HAP-1 (cell line): ENCODE results near the gene AFP.

ENCODE experiments used
- DNase-seq, 2 experiments: peaks; one replicate each; pipeline ENCODE4 v3.0.0-alpha.2; 2016 to 2020; ENCODE audit warnings: low spot score in 2 of 2
- H3K27me3 ChIP-seq: fragments of 250-450 bp; sonication (Bioruptor Pico); 2 replicates; pipeline ENCODE4 v1.5.1; 2020; ENCODE audit warnings: low read depth, mild to moderate bottlenecking, moderate library complexity
- H3K36me3 ChIP-seq: fragments of 250-450 bp; sonication (Bioruptor Pico); replicated peaks from 2 replicates; pipeline ENCODE4 v1.5.1; 2020; ENCODE audit warnings: mild to moderate bottlenecking
- H3K4me1 ChIP-seq: fragments of 250-450 bp; sonication (Bioruptor Pico); 2 replicates; pipeline ENCODE4 v1.5.1; 2020; ENCODE audit warnings: mild to moderate bottlenecking
- H3K4me3 ChIP-seq: fragments of 250-450 bp; sonication (Bioruptor Pico); 2 replicates; pipeline ENCODE4 v1.5.1; 2020; ENCODE audit warnings: mild to moderate bottlenecking, moderate library complexity
- H3K9me3 ChIP-seq: fragments of 250-450 bp; sonication (Bioruptor Pico); 2 replicates; pipeline ENCODE4 v1.5.1; 2020; ENCODE audit warnings: mild to moderate bottlenecking, moderate library complexity
- in situ Hi-C: fragments of 300-500 bp; cut with MboI; formaldehyde crosslinking; loops from 3 replicates; pipeline ENCODE4 v1.14.3; 2020; ENCODE audit warnings: low sequenced_read_pairs, inconsistent platforms, mixed read lengths

Gene AFP

GRCh38 chr4:73408181-73408867 is 27.7 kb upstream of the AFP start:
- Histone ChIP-seq H3K9me3 (no peaks in the 10 kb centered on the region), H3K36me3 (no peaks in the 10 kb centered on the region), H3K4me1 (peaks cover 12% of the 10 kb centered on the region), H3K27me3 (no peaks in the 10 kb centered on the region), H3K4me3 (no peak overlapping the region)
- in situ Hi-C loops = no loop called here
- peak; percentile 54 to 63 for DNase-seq

GRCh38 chr4:73409012-73409862 is 26.8 kb upstream of the AFP start:
- no peaks in the 10 kb centered on the region for H3K27me3 ChIP-seq
- no peaks in the 10 kb centered on the region for H3K36me3 ChIP-seq
- no peak for DNase-seq
- H3K4me3 ChIP-seq = no peak overlapping the region
- H3K9me3 ChIP-seq = no peaks in the 10 kb centered on the region
- in situ Hi-C loops = no loop called here
- peaks cover 12% of the 10 kb centered on the region for H3K4me1 ChIP-seq

GRCh38 chr4:73409978-73410548 is 26.0 kb upstream of the AFP start:
- Histone ChIP-seq H3K9me3 (no peaks in the 10 kb centered on the region), H3K36me3 (no peaks in the 10 kb centered on the region), H3K4me1 (peaks cover 12% of the 10 kb centered on the region), H3K4me3 (no peak overlapping the region), H3K27me3 (no peaks in the 10 kb centered on the region)
- in situ Hi-C loops = no loop called here
- DNase-seq = no peak

GRCh38 chr4:73410916-73411730 is 24.9 kb upstream of the AFP start:
- H3K4me1 ChIP-seq = peaks cover 15% of the 10 kb centered on the region
- in situ Hi-C loops = no loop called here
- no peaks in the 10 kb centered on the region for H3K36me3 ChIP-seq
- no peaks in the 10 kb centered on the region for H3K27me3 ChIP-seq
- no peak for DNase-seq
- H3K4me3 ChIP-seq = no peak overlapping the region
- no peaks in the 10 kb centered on the region for H3K9me3 ChIP-seq

- no peaks in the 10 kb centered on the region for H3K27me3 ChIP-seq
- DNase-seq = no peak
- H3K4me3 ChIP-seq = no peak overlapping the region
- peaks cover 15% of the 10 kb centered on the region for H3K4me1 ChIP-seq
- no peaks in the 10 kb centered on the region for H3K36me3 ChIP-seq
- in situ Hi-C loops = no loop called here
- no peaks in the 10 kb centered on the region for H3K9me3 ChIP-seq
These were observed 24.1 kb upstream of the AFP start for GRCh38 chr4:73411731-73412414.

GRCh38 chr4:73413294-73413755 is 22.7 kb upstream of the AFP start:
- DNase-seq = no peak
- Histone ChIP-seq H3K9me3 (no peaks in the 10 kb centered on the region), H3K4me1 (peaks cover 11% of the 10 kb centered on the region), H3K4me3 (no peak overlapping the region), H3K27me3 (no peaks in the 10 kb centered on the region), H3K36me3 (no peaks in the 10 kb centered on the region)
- in situ Hi-C loops = no loop called here

GRCh38 chr4:73414936-73415271 is 21.1 kb upstream of the AFP start:
- DNase-seq = no peak
- Histone ChIP-seq H3K36me3 (no peaks in the 10 kb centered on the region), H3K4me1 (peaks cover 11% of the 10 kb centered on the region), H3K27me3 (no peaks in the 10 kb centered on the region), H3K9me3 (no peaks in the 10 kb centered on the region), H3K4me3 (no peak overlapping the region)
- in situ Hi-C loops = no loop called here

- Histone ChIP-seq H3K4me1 (peaks cover 13% of the 10 kb centered on the region), H3K4me3 (no peak overlapping the region), H3K27me3 (no peaks in the 10 kb centered on the region), H3K36me3 (no peaks in the 10 kb centered on the region), H3K9me3 (no peaks in the 10 kb centered on the region)
- in situ Hi-C loops = no loop called here
- peak in 1 of 2 experiments; percentile 69 for DNase-seq
These were observed 20.2 kb upstream of the AFP start for GRCh38 chr4:73415807-73416238.

GRCh38 chr4:73416423-73417087 is 19.5 kb upstream of the AFP start:
- Histone ChIP-seq H3K36me3 (no peaks in the 10 kb centered on the region), H3K4me1 (peaks cover 13% of the 10 kb centered on the region), H3K9me3 (no peaks in the 10 kb centered on the region), H3K27me3 (no peaks in the 10 kb centered on the region), H3K4me3 (no peak overlapping the region)
- no peak for DNase-seq
- in situ Hi-C loops = no loop called here

GRCh38 chr4:73417342-73417741 is 18.7 kb upstream of the AFP start:
- Histone ChIP-seq H3K9me3 (no peaks in the 10 kb centered on the region), H3K4me3 (no peak overlapping the region), H3K36me3 (no peaks in the 10 kb centered on the region), H3K4me1 (peaks cover 13% of the 10 kb centered on the region), H3K27me3 (no peaks in the 10 kb centered on the region)
- DNase-seq = no peak
- in situ Hi-C loops = no loop called here

GRCh38 chr4:73417973-73418372 is 18.0 kb upstream of the AFP start:
- Histone ChIP-seq H3K36me3 (no peaks in the 10 kb centered on the region), H3K4me3 (no peak overlapping the region), H3K9me3 (no peaks in the 10 kb centered on the region), H3K27me3 (no peaks in the 10 kb centered on the region), H3K4me1 (peaks cover 13% of the 10 kb centered on the region)
- DNase-seq = no peak
- in situ Hi-C loops = no loop called here

GRCh38 chr4:73418677-73419076 is 17.3 kb upstream of the AFP start:
- H3K36me3 ChIP-seq = no peaks in the 10 kb centered on the region
- H3K9me3 ChIP-seq = no peaks in the 10 kb centered on the region
- H3K4me3 ChIP-seq = no peak overlapping the region
- peaks cover 13% of the 10 kb centered on the region for H3K4me1 ChIP-seq
- no peak for DNase-seq
- in situ Hi-C loops = no loop called here
- no peaks in the 10 kb centered on the region for H3K27me3 ChIP-seq
